SK-MEL-5 (cell line): ENCODE data around the gene ACAD11. TPM values are rescaled to one million over a fixed set of nuclear protein-coding genes. Genes with fewer than 3 reads are reported as not detected.
"Not testable (repeated sequence)": the region's sequence is repeated elsewhere in the genome, so short reads cannot be mapped to it uniquely, and the experiment has no call there.

ENCODE experiments used
- DNase-seq: peaks from one replicate; pipeline ENCODE4 v3.0.0-alpha.2; 2016; ENCODE audit warnings: low read depth, low spot score
- in situ Hi-C: cut with HindIII; loops from 2 replicates; pipeline ENCODE4 v1.10.0; 2016; ENCODE audit warnings: low sequenced_read_pairs, high pct_unique_total_duplicates, low pct_unique_long_range_greater_than_20kb
- total RNA-seq: library from RNA; depleted of rRNA; stranded (reverse); fragments of >200 nt; shearing (Covaris generic); gene quantifications from 2 replicates; pipeline ENCODE4 v1.2.3, GENCODE V29; 2014

ACAD11 gene
- total RNA-seq, 1 experiment from 2014 or later, result 14.6 TPM

- in situ Hi-C loops, result no loop called here
- no peak for DNase-seq
Measured at GRCh38 chr3:132624790-132625189, 34.8 kb downstream of the ACAD11 start.

GRCh38 chr3:132623646-132624045, 36.0 kb downstream of the ACAD11 start:
- in situ Hi-C loops, result no loop called here
- no peak for DNase-seq

- in situ Hi-C loops, result no loop called here
- DNase-seq, result no peak
Measured at GRCh38 chr3:132622761-132623160, 36.8 kb downstream of the ACAD11 start.

DNA sequence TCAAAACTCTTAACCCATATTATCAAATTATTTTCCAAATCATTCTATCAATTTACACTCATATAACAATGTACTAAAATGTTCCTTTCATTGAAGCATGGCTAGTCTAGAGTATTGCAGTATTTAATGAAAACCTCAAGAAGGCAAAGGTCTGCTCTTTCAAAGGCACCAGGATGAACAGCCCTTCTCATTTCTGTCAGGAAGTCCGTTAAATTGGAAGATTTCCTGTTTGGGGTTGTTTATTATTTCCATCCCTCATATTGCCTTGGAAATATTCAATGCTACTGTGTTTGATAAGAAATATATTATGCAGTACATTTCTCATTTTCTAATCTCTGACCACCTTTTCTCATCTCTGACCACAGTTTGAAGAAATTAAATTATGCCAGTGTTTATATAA, 37.5 kb downstream of the ACAD11 start:
- DNase-seq, result no peak
- in situ Hi-C loops, result no loop called here

DNA sequence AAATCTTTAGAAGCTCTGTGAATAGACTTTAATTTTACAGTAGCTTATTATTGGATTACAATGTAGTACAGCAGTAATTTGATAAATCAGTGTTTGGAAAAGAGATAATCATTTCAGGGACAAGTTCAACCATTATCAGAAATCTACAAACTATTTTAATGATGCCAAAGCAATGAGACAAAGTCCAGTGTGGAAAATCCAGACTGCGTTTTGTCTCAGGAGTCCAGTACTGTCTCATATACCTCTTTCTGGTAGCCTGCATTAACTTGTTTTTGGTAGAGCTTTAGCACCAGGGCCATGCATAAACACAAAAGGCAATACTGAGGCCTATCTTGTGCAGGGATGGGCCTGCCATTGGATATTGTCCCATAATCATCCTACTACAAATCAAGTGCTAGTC, 42.8 kb downstream of the ACAD11 start:
- in situ Hi-C loops, result no loop called here
- DNase-seq, result no peak

DNA sequence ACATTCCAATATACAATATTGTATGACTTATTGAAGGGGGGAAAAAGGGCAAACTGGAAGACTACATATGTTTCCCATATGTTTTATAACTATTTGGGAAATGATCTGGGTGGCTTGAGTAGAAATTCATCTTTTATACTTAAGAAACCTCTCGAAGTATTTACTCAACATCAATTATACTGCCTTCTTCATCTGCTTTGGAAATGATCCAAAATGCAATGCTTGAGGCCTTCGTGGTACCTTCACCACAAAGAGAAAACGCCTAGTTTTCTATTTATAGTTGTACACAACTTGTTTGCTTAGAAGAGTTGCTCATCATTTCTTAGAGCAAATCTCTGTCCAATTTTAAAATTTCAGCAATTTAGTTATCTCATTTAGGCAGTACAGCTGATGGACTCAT, 43.7 kb downstream of the ACAD11 start:
- in situ Hi-C loops, result no loop called here
- no peak for DNase-seq

DNA sequence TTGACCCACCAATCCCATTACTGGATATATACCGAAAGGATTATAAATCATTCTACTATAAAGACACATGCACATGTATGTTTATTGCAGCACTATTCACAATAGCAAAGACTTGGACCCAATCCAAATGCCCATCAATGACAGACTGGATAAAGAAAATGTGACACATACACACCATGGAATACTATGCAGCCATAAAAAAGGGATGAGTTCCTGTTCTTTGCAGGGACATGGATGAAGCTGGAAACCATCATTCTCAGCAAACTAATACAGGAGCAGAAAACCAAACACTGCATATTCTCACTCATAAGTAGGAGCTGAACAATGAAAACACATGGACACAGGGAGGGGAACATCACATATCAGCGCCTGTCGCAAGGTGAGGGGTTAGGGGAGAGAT, 44.3 kb downstream of the ACAD11 start:
- in situ Hi-C loops, DNase-seq: not testable (repeated sequence)

GRCh38 chr3:132606620-132607019, 53.0 kb downstream of the ACAD11 start:
- in situ Hi-C loops, DNase-seq: not testable (repeated sequence)

GRCh38 chr3:132606085-132606484, 53.5 kb downstream of the ACAD11 start:
- in situ Hi-C loops, result no loop called here
- DNase-seq, result no peak

DNA sequence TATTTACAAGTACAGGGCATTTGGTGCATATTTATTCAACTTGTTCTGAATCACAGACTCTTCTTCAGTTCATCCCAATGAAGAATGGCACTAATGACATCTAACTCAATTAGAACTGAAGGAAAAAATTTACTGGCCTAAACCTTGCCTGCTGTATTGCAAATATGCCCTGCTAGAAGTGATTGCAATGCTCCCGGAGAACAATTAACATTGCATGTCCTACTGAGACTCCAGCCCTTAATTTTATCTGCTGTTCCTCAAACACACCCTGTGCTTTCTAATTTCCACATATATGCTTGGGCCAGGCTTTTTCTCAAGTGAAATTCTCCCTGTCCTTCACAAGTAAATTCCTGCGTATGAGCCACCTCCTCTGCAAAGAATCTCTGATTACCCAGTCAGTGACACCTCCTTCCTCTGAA, 54.2 kb downstream of the ACAD11 start:
- in situ Hi-C loops, result no loop called here
- no peak for DNase-seq

GRCh38 chr3:132600614-132601013, 59.0 kb downstream of the ACAD11 start:
- in situ Hi-C loops, result not testable (repeated sequence)
- DNase-seq, result peak; percentile 49

DNA sequence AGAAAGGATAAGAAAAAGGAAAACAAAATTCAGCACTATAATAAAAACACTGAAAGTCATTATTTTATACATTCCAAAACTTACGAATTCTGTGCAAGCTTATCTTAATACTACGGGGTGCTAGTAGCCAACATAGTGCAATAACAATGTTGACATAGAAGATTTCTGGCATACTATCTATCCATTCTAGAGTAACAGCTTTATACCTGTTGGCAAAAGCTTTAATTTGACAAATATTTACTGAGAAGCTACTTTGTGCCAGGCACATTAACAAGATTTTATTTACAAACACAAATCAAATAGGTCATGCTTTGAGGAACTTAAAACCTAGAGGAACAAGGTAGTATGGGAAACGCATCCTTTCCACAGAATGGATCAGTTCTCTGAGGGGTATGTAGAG, 61.4 kb downstream of the ACAD11 start:
- DNase-seq, result no peak
- in situ Hi-C loops, result no loop called here

- in situ Hi-C loops, result no loop called here
- no peak for DNase-seq
Measured at GRCh38 chr3:132597660-132598059, 61.9 kb downstream of the ACAD11 start.

DNA sequence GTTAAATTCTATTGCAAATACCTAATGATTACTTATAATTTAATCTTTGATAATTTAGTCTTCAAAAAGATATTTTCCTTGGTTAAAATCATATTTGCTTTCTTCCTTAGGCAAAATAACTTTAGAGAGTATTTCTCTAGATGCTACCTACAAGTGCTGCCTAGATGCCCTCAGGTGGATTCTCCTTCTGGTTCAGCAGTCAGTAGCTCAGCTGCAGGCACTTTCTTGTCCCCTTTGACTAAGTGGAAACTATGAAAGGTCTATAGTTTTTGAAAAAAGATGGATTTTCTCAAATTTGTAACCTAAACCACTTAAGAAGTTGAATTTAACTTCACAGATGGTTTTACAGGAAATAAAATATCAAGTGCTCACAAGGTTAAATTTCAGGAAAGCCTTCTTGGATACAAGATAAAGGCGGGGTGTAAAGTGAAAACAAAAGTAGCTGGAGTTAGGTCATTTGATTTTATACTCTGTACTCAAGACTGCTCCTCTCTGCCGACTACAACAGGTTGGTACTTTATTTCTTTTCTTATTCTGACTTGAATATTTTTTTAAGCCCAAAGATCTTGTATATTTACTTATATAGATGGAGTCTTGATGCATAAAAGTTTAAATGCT, 62.7 kb downstream of the ACAD11 start, which contains the start of gene ACKR4:
Gene ACKR4, plus strand, starts transcription at position 455 of the 618 bp plus-strand sequence. CDS start 3,128 bp downstream, outside the sequence.
- DNase-seq, result no peak
- in situ Hi-C loops, result no loop called here

GRCh38 chr3:132596326-132596725, 63.3 kb downstream of the ACAD11 start:
- DNase-seq, result no peak
- in situ Hi-C loops, result no loop called here

DNA sequence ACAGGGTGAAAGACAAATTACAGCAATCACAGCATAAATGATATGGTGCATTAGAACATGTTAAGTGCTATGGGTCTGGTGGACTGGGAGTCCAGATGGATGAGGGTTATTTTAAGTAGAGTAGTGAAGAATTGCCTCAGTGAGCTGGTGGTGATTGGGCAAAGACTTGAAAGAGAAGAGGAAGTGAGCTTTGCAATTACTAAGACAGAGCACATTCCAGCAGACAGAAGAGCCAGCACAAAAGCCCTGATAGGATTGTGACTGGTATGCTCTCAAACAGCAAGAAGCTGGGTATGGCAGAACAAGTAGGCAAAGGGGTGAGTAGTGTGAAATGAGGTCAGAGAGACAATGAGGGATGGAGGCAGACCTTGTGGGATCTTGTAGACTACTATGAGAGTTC, 64.6 kb downstream of the ACAD11 start:
- DNase-seq, result no peak

DNA sequence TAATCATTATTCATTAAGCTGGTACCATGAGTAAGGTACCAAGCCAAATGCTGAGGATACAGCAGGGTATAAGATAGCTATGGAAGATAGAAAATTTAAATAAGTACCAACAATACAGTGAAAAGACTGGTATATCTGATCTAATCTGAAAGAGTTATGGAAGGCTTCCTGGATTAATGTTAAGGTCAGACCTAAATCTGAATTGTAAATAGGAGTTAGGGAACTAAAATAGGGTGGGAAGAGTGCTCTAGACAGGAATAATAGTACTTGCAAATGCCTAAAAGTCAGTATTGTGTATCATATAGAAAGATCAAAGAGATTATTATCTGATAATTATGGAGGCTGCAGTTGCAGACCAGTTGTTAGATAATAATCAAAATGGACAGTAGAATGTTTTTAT, 65.1 kb downstream of the ACAD11 start:
- no peak for DNase-seq
- in situ Hi-C loops, result no loop called here

More for the DNA sequence above, 64.6 kb downstream of the ACAD11 start:
- in situ Hi-C loops, result no loop called here

DNA sequence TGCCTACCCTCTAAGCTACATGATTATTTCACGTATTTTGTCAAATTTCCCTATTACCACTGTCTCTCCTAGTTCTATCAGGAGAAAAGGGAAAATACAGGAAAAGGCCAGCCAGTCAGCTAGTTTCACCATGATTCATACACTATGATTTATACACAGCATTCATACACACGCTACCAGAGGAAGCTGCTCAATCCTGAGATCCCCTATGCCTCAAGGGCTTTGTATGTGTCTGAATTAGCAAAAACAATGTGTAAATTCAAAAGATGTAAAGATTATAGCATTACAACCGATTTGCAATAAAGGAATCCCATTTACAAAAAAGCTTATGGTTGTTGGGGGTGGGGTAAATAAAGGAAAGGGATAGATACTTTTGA, 65.7 kb downstream of the ACAD11 start:
- peak; percentile 22 for DNase-seq
- in situ Hi-C loops, result no loop called here

DNA sequence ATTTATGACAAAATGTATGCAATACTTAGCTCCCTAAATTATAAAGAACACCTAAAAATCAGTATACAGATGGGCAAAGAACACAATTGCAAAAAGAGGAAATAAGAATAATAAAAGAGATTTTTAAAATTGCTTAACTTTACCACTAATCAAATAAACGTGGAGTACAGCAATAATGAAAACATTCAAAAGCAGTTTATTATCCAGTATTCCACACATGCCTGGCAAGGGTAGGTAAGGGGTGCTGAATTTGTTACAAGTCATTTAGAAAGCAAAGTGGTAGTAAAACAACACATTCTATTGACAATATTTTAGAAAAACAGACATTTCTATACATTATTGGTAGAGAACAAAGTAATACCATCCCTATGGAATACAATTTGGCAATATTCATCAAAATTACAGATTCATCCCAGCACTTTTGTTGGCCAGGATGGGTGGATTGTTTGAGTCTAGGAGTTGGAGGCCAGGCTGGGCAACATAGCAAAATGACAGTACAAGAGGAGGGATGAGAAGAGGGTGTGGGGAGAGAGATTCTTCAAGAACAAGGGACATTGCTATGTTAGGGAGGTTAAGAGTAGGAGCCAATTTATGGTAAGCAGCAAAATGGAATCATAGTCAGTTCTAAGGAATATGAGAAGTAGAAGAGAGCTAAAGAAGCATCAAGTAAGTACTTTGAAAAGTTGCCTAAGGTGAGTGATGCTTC, 66.2 kb downstream of the ACAD11 start:
- in situ Hi-C loops, result no loop called here
- no peak for DNase-seq
